HG03571 (cell line): Measurements from ENCODE around the gene TBL1X.

Source experiments
- ATAC-seq: cut with Tn5 transposase; IDR thresholded peaks from one replicate; pipeline ENCODE4 v1.9.1; 2021; ENCODE audit not compliant: unreplicated experiment

Gene TBL1X

DNA sequence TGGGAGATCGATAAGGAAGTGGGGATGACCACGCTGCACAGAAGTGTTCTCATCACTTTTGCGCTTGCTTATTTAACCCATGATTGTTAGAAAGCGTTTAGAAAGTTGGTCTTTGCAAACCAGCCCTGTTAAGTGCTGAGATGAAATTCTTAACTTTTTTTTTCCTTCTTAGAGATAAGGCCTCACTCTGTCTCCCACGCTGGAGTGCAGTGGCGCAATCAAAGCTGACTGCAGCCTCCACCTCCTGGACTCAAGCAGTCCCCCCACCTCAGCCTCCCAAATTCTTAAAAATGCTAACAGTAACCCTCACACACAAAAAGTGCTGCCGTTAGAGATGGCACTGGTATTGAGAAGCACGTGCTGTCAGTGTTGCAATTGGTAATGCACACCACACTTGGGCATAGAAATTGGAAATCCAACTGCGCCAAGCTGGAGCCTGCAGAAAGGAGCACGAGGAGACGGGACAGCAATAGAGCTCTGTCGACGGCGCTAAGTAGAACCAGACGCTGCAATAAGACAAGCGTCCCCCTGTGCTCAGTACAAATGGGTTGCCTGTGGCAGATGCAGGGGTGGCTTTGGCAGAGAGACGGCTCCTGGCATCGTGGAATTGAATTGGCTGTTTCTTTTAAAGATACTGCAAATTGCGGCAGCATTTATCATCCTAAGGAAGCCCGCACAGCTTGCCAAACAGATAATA, 113.4 kb downstream of the TBL1X start:
- no peak for ATAC-seq

DNA sequence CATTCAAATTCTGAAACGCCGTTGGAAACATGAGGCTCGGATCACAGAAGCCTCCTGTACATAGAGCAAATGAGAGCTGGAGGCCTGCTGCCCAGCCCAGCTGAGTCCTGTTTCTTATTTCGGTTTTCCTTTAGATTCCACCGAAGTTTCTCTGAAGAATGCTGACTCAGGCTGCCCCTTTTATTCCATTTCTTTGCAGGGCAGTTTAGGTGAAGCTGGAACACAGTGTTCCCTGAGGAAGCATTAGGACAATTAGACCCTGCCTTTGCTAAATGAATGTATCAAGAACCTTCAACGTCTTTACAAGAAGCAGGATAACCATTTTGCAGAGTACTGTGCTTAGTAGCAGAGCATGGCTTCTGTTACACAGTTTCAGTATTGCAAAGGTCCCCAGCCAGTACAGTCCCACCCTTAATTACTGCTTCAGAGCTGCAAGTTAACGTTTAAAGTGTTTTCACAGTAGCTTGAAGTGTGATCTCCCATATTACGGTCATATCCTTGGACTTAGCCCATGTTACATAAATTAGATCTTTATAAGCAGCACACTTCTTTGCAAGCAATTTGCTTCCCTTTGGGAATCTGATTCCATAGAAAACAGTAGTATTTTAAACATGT, 117.0 kb downstream of the TBL1X start:
- no peak for ATAC-seq

- no peak for ATAC-seq
Observed at GRCh38 chrX:9582956-9583355, 118.1 kb downstream of the TBL1X start.

DNA sequence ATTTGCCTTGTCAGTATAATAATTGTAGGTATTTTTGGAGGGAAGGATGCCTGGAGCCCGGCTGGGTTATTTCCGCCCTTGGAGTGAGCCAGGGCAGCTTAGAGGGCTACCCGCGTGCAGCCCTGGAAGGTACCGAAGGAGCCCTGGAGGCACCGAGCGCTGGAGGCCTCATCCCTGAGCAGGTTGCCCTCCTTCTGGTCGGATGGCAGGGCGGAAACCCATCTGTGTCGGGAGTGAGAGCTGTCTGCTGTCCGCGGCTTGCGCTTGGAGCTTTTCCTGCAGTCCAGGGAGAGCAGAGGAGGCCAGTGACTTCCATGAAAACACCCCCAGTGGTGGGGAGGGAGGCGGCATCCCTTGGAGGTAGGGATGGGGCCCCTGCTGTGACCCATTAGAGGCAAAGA, 122.1 kb downstream of the TBL1X start:
- ATAC-seq: no peak

DNA sequence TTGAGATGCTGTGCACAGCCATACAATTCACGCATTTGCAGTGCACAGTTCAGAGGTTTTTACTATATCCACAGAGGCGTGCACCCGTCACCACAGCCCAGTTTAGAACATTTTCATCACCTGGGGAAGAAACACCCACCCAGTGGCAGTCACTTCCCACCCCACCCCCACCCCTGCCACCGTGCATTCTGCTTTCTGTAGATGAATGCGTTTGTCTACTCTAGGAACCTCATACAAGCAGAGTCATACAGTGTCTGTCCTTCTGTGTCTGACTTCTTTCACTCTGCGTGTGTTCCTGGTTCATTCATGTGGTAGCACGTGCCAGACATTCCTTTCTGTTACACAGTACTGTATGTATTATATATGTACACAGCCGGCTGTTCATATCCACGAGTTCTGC, 122.8 kb downstream of the TBL1X start:
- no peak for ATAC-seq

DNA sequence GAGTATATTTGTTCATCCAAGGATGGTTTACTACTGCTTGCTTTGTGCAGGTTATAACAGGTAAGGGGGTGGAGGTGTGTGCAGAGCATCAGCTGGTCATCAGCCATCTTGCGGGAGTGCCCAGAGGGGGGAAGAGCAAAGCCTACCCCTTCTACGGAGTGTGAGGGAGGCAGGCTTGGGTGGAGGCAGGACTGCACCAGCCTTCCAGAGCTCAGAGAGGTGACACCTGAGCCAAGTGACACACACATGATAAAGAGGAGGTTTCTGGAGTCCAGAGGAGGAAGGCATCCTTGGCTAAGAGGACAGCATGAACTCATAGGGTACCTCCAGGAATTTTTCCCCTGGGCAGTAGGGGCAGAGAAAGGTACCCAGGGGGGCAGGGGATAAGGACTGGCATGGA, 126.6 kb downstream of the TBL1X start:
- no peak for ATAC-seq

DNA sequence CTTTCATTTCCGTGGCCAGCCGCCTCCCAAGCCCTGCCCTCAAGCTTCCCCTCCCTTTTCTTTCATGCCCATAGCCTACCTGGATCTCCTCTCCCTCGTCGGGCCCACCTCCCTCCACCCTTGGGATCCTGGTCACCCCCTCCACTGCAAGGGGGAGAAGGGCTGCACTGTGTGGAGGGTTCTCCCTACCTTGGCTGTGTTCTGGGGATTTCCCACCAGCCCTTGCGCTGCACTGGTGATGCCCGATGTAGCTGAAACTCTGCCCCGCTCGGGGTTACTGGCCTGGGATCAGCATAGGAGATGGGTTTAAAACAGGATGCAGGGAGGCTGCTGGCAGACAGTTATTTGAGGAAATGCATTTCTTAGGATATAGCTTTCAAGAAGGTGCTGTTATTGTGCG, 128.9 kb downstream of the TBL1X start:
- ATAC-seq: no peak

- no peak for ATAC-seq
Observed at GRCh38 chrX:9595174-9595573, 130.3 kb downstream of the TBL1X start.

DNA sequence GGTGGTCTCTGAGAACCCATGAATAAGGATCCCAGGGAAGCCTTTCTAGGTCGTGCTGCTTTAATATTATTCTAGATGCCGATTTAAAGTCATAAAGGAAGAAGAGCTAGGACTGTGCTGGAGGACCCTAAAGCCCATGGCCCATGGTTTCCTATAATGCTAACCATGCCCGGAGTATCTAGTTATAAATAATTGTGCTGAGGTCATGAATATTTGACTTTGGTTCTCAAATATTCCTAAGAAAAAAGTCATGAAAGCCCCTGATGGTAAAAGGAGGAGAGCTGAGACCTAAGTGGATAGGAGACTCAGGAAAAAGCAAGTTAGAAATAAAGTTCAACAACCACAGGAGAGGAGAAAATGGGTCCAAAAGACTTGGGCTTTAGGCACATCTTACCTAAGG, 132.0 kb downstream of the TBL1X start:
- no peak for ATAC-seq

DNA sequence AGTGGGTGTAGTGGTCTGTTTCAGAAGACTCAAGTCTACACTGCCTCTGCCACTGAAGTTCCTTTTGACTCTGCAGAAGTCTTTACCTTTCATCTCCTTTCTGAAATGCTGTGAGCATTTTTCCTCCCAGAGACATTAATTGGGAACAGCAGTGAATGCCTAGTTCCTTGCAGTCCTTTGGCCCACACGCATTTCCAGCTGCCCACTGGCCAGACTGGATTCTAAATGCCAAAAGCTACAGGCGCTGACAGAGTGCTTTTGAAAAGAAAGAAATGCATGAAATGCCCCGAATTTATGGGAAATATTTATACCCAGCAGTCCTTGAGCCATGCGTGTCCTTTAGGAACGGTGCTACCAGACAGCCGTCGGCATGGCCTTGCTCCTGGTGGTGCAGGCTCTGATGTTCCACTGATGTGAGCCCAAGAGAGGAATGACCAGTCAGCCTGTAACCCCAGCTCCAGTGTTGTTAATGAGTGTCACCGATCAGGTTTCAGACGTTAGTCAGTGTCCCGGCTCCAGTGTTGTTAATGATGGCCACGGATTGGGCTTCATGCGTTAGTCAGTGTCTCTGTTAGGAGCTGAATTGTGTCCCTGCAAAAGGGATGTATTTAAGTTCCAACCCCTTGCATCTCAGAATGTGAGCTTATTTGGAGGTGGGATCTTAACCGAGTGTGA, 132.6 kb downstream of the TBL1X start:
- no peak for ATAC-seq

DNA sequence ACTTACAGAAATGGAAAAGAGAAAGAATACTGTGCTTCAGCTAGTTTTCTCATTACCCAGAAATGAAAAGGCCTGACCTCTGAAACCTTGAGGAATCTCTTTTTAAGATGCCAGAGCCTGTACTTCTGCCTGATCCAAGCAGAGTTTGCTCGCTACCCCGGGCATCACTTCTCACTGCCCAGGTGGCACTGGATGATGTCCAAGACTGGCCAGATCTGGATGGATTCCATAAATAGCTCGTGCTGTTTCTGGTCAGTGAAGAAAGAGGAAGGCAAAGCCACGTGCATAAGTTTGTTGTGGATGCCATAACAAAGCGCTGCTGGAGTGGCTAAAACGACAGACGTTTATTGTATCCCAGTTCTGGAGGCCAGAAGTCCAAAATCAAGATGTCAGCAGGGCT, 133.5 kb downstream of the TBL1X start:
- no peak for ATAC-seq

DNA sequence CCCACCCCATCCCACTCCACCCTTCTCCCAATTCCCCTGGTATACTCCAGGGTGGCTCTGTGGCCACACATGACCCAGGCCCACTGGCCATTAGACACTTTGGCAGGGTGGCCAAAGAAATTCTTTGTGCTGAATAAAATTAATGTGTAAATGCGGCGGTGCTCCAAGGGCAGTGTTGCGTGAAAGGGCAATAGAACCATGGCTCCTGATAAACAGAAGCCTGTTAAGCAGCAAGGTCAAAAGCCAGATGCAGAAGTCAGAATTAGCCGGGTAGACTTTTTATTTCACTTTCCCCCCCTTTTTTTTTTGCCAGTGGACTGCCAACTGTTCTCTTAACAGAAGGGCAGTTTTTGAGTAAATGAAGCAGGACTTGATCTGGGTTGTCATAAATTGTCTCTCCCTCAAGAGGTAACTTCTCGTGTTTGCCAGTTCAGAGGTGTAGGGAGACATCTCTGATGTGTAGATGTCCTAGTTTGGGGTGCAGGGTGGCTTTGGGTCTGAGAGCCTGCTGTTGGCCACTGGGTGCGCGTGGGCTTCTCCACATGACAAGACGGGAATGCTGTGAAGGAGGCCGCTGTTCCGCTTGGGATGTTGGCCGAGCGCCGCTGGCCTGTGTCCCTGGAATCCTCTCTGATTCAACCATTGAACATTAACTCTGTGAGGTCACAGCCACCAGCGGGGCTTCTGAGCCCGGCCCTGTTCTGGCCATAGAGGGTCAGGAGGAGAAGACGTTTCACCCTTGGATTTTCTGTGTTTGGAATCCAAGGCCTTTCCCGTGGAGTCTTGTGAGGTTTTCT, 139.5 kb downstream of the TBL1X start:
- ATAC-seq: no peak

- ATAC-seq: no peak
Observed at GRCh38 chrX:9604908-9605306, 140.0 kb downstream of the TBL1X start.

DNA sequence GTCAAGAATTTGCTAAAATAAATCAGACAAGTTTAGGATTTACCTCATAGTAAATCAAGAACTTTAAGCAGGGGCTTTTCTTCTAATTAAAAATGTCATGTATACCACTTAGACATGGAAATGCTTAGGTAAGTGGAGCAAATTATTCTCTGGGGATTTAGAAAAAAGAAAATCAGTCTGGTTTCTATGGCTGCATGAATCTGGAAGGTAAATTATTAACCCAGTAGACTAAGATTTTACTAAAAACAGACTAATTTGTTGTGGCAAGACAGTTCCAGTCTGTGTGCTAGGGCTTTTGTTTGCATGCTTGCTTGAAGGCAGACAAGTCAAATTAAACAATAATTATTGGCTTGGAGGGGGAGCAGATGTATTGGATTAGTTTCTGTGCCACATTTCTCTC, 140.6 kb downstream of the TBL1X start:
- no peak for ATAC-seq

DNA sequence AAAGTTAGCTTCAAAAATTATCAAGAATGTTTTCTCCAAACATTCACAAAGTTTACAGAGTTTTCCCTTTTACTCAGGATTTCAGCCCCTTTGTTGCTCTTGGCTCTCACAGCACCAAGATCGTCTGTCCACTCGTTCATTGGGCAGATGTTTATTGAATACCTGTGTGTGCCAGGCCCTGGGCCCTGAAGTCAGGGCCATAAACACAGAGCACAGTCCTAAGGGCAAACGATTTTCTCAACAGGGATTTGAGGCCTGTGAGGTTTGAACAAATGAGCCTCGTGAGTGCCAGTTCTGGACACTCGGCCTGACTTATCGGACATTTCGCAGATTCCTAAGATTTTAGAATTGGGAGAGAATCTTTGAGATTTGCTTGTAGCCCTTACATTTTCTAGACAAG, 142.1 kb downstream of the TBL1X start:
- no peak for ATAC-seq

DNA sequence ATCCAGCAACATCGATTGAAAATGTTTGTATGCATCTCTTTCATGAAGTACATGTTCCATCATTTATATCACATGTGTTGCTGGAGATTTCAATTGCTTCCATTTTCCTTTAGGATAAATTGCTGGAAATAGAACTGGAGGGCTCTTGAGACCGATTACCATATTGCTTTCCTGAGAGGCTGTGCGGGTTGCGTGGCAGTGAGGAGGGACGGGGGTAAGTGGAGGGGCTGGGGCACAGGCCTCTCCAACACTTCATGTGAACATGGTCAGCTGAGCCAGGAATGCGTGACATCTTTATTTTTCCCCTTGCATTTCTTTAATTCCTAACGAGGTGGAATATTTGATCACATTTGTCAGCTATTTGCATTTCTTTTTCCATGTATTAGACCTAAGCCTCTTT, 144.6 kb downstream of the TBL1X start:
- ATAC-seq: no peak

DNA sequence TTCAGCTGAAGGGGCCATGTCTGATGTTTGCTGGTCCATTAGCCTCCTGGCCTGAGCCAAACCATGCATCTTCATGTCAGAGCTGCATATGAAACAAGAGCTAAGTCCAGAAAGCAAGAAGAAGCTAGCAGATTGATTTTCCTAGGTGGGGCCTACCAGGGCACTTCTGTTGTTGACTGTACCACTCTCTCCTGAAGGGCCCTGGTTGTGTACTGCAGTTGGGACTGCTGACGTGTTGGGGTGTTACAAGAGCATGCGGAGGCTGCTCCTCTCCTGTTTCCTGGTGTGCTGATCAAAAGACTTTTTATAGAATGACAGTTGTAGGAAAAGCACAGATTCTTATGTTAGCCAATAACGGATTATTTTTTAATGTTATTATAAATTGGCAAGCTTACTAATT, 145.1 kb downstream of the TBL1X start:
- no peak for ATAC-seq

DNA sequence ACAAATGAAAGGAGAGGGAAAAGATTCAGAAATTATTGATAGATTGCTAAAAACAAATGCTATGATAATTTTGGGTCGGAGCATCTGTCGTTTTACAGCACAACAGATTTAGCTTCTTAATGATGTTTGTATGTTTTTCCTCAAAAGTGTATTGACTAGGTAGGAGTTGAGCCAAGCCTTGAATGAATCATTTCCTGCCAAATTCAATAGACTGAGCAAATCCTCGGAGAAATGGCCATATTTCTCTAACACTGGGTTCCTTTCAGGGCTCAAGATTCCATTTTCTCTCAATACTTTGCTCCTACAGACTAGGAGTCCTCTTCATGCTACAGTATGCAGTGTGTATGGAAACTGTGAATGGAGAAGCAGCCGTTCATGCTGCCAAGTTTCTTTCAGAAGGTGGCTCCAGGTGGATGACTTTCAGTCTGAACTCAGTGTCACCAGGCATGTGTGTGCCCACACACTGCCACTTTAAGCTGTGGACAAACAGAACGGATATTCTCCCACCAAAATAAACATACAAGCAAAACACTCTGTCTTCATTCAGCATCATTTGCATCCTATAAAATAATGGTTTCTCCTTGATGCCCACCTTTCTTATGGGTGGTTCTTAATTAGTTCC, 146.0 kb downstream of the TBL1X start:
- no peak for ATAC-seq

GRCh38 chrX:9611436-9612145, 146.7 kb downstream of the TBL1X start:
- no peak for ATAC-seq

DNA sequence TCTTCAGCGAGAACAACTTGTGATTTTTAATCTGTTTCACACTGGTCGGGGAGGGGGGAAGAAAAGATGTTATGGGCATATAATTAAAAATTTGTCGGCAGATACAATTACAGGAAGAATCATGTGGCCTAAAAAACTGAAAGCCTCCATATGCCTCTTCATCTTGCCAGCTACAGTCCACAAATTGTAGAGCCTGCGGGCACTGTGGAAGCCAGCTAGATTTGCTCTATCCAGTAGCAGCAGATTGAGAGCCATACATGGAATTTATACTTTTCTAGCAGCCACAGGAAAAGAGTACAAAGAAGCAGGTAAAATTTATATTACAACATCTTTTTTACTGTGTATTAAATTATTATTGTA, 147.3 kb downstream of the TBL1X start:
- no peak for ATAC-seq

DNA sequence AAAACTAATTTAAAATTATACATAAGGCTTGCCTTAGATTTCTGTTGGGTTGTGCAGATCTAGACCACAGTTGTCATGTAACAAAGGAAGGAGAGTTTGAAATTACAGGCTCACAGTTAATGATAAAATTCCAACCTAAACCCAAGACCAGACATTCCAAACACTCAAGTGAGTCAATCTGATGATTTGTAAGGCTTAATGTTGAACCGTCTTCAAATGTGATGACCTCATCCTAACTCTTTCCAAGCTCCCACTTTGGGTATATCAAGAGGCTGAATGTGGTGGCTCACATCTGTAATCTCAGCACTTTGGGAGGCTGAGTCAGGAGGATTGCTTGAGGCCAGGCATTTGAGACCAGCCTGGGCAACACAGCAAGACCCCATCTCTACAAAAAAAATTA, 149.2 kb downstream of the TBL1X start:
- no peak for ATAC-seq
